Loucy (cell line): ENCODE data around the gene CELSR1.
"Not testable (repeated sequence)": the region's sequence is repeated elsewhere in the genome, so short reads cannot be mapped to it uniquely, and the experiment has no call there.

ENCODE experiments used
- H2AFZ ChIP-seq: fragments of 200-600 bp; sonication (generic); 2 replicates; pipeline ENCODE4 v1.6.0; 2016; ENCODE audit warnings: antibody characterized with exemption, mild to moderate bottlenecking, low read length, moderate library complexity
- H3F3A ChIP-seq: fragments of 200-600 bp; 2 replicates; pipeline ENCODE4 v1.6.0; 2016; ENCODE audit warnings: antibody characterized with exemption, low read depth, mild to moderate bottlenecking
- H3K27me3 ChIP-seq: fragments of 200-600 bp; sonication (generic); 2 replicates; pipeline ENCODE4 v1.6.1; 2014; ENCODE audit warnings: low read length, mild to moderate bottlenecking; ENCODE audit not compliant: insufficient read depth, poor library complexity, severe bottlenecking
- H3K36me3 ChIP-seq: fragments of 200-600 bp; sonication (generic); 2 replicates; pipeline ENCODE4 v1.6.1; 2016; ENCODE audit warnings: low read length; ENCODE audit not compliant: insufficient read depth
- H3K4me1 ChIP-seq: fragments of 200-600 bp; sonication (generic); 2 replicates; pipeline ENCODE4 v1.5.1; 2014; ENCODE audit warnings: low read length, mild to moderate bottlenecking; ENCODE audit not compliant: insufficient read depth, poor library complexity, severe bottlenecking
- H3K4me2 ChIP-seq: fragments of 200-600 bp; sonication (generic); 2 replicates; pipeline ENCODE4 v1.6.0; 2014; ENCODE audit warnings: antibody characterized with exemption, low read length, low read depth, mild to moderate bottlenecking; ENCODE audit not compliant: poor library complexity, severe bottlenecking
- H3K4me3 ChIP-seq: fragments of 200-600 bp; sonication (generic); 2 replicates; pipeline ENCODE4 v1.5.1; 2014; ENCODE audit warnings: low read length, mild to moderate bottlenecking, mixed read lengths; ENCODE audit not compliant: poor library complexity, severe bottlenecking
- H3K79me2 ChIP-seq: fragments of 200-600 bp; sonication (generic); 2 replicates; pipeline ENCODE4 v1.6.1; 2014; ENCODE audit warnings: low read length; ENCODE audit not compliant: insufficient read depth
- H3K9ac ChIP-seq: fragments of 200-600 bp; sonication (generic); 2 replicates; pipeline ENCODE4 v1.6.0; 2014; ENCODE audit warnings: mild to moderate bottlenecking, low read depth, low read length, moderate library complexity; ENCODE audit not compliant: poor library complexity, severe bottlenecking
- H3K9me2 ChIP-seq: fragments of 200-600 bp; sonication (generic); replicated peaks from 2 replicates; pipeline ENCODE4 v1.6.1; 2016; ENCODE audit warnings: low read depth, low read length, mixed read lengths
- H3K9me3 ChIP-seq: fragments of 200-600 bp; sonication (generic); 2 replicates; pipeline ENCODE4 v1.6.1; 2014; ENCODE audit warnings: mild to moderate bottlenecking, antibody characterized with exemption, low read length, low read depth; ENCODE audit not compliant: insufficient read depth
- H4K20me1 ChIP-seq: fragments of 200-600 bp; sonication (generic); 2 replicates; pipeline ENCODE4 v1.6.0; 2014; ENCODE audit warnings: antibody characterized with exemption, low read length, mild to moderate bottlenecking; ENCODE audit not compliant: insufficient read depth, poor library complexity, severe bottlenecking
- CTCF ChIP-seq: fragments of 200-600 bp; sonication (generic); conservative IDR thresholded peaks from 2 replicates; pipeline ENCODE4 v1.5.1; 2014; ENCODE audit warnings: mild to moderate bottlenecking, antibody characterized with exemption, low read length
- EZH2phosphoT487 ChIP-seq: fragments of 200-600 bp; IDR thresholded peaks from 2 replicates; pipeline ENCODE4 v1.6.1; 2018; ENCODE audit warnings: antibody characterized with exemption, mild to moderate bottlenecking, moderate library complexity, borderline replicate concordance

CELSR1 gene

DNA sequence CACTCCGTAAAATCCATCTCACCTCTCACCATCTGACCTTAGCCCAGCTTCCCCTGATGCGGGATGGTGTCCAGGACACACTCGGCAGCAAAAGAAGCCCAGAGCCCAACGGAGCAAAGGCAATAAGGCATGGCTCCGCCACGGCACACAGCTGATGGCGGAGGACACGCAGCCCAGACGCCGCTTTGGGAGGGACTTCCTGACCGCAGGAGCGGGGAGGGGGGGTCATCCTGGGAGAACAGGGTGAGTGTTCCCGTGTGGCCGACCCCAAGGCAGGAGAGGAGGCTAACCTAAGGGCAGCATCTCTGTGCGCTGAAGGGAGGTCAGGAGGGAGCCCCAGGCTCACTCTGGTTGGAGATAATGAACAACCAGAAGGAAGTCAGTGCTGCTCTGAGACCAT lies 130.6 kb downstream of the CELSR1 start:
- no peak overlapping the region for H2AFZ ChIP-seq
- H3F3A ChIP-seq, result no peaks in the 10 kb centered on the region
- no peaks in the 10 kb centered on the region for H3K4me1 ChIP-seq
- no peaks in the 10 kb centered on the region for H3K27me3 ChIP-seq
- TF ChIP-seq EZH2phosphoT487 (no peak), CTCF (no peak)
- H3K36me3 ChIP-seq, result no peaks in the 10 kb centered on the region
- no peaks in the 10 kb centered on the region for H3K9me2 ChIP-seq
- H3K79me2 ChIP-seq, result no peaks in the 10 kb centered on the region
- H3K4me2 ChIP-seq, result no peak overlapping the region
- H4K20me1 ChIP-seq, result no peaks in the 10 kb centered on the region
- no peaks in the 10 kb centered on the region for H3K9me3 ChIP-seq
- no peak overlapping the region for H3K4me3 ChIP-seq
- H3K9ac ChIP-seq, result no peak overlapping the region

DNA sequence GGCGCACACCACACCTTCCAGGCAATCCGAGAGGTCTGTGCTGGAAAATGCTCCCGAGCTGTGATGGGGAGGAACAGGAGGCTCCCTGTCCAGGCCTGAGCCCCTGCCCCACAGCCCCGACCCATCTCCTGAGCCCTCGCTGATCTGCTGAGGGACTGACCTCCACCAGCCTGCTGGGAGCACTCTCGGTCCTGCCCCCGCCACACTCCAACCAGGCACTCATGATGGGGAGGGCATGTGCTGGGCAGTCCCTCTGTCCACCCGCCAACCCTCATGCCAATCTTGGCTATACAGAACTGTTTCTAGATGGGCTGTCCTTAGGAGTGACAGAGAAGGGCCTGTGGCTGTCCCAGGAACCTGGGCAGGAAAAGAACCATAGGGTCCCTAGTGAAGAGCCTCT lies 131.1 kb downstream of the CELSR1 start:
- no peaks in the 10 kb centered on the region for H4K20me1 ChIP-seq
- no peak for TF ChIP-seq CTCF
- no peak for TF ChIP-seq EZH2phosphoT487
- H2AFZ ChIP-seq, result no peak overlapping the region
- no peaks in the 10 kb centered on the region for H3K4me1 ChIP-seq
- no peak overlapping the region for H3K4me3 ChIP-seq
- no peak overlapping the region for H3K9ac ChIP-seq
- no peaks in the 10 kb centered on the region for H3K27me3 ChIP-seq
- no peaks in the 10 kb centered on the region for H3K9me3 ChIP-seq
- H3K79me2 ChIP-seq, result no peaks in the 10 kb centered on the region
- no peaks in the 10 kb centered on the region for H3K9me2 ChIP-seq
- H3K4me2 ChIP-seq, result no peak overlapping the region
- no peaks in the 10 kb centered on the region for H3F3A ChIP-seq
- no peaks in the 10 kb centered on the region for H3K36me3 ChIP-seq

GRCh38 chr22:46405901-46406300 lies 131.5 kb downstream of the CELSR1 start:
- H3K4me2 ChIP-seq, result no peak overlapping the region
- H3K4me1 ChIP-seq, result no peaks in the 10 kb centered on the region
- no peaks in the 10 kb centered on the region for H4K20me1 ChIP-seq
- H3K9ac ChIP-seq, result no peak overlapping the region
- no peak overlapping the region for H3K4me3 ChIP-seq
- TF ChIP-seq EZH2phosphoT487 (no peak), CTCF (no peak)
- no peaks in the 10 kb centered on the region for H3K9me2 ChIP-seq
- H3K27me3 ChIP-seq, result no peaks in the 10 kb centered on the region
- H3F3A ChIP-seq, result no peaks in the 10 kb centered on the region
- no peaks in the 10 kb centered on the region for H3K79me2 ChIP-seq
- no peak overlapping the region for H2AFZ ChIP-seq
- H3K9me3 ChIP-seq, result no peaks in the 10 kb centered on the region
- H3K36me3 ChIP-seq, result no peaks in the 10 kb centered on the region

- not testable (repeated sequence) for H4K20me1 ChIP-seq, H3K9me2 ChIP-seq, H3F3A ChIP-seq, H3K4me3 ChIP-seq, H3K4me1 ChIP-seq, H2AFZ ChIP-seq, H3K79me2 ChIP-seq, H3K4me2 ChIP-seq, H3K27me3 ChIP-seq, H3K9ac ChIP-seq, H3K36me3 ChIP-seq, H3K9me3 ChIP-seq
Measured at GRCh38 chr22:46403880-46404279, 133.5 kb downstream of the CELSR1 start.
